NCI-H460 (cell line): ENCODE data around the gene DAPK1. TPM values are rescaled to one million over a fixed set of nuclear protein-coding genes. Genes with fewer than 3 reads are reported as not detected.

ENCODE experiments used
- DNase-seq: peaks from one replicate; pipeline ENCODE4 v3.0.0-alpha.2; 2016; ENCODE audit warnings: low read depth; ENCODE audit errors: extremely low read depth
- polyA plus RNA-seq: library from polyadenylated mRNA; depleted of rRNA; stranded (reverse); fragments of >200 nt; gene quantifications from 2 replicates; pipeline ENCODE4 v1.2.3, GENCODE V29; 2014; cell fraction: nucleus; rRNA removed
- total RNA-seq: library from RNA; depleted of rRNA; stranded (reverse); fragments of >200 nt; shearing (Covaris generic); gene quantifications from 2 replicates; pipeline ENCODE4 v1.2.3, GENCODE V29; 2014; rRNA removed

Gene DAPK1
- total RNA-seq = 0.25 and 0.46 TPM in 2 replicates
- polyA plus RNA-seq = 0.35 and 0.41 TPM in 2 replicates

GRCh38 chr9:87497604-87498045 is at the start of gene DAPK1:
Gene DAPK1 (plus strand): TSS chr9:87497867. CDS start chr9:87499078, 1,211 bp downstream.
- DNase-seq = no peak

- no peak for DNase-seq
Observed at GRCh38 chr9:87451149-87451548, 46.5 kb upstream of the DAPK1 start.

- no peak for DNase-seq
Observed at GRCh38 chr9:87455407-87455806, 42.3 kb upstream of the DAPK1 start.

- DNase-seq = no peak
Observed at GRCh38 chr9:87461256-87461655, 36.4 kb upstream of the DAPK1 start.

- no peak for DNase-seq
Observed at GRCh38 chr9:87464110-87464991, 33.3 kb upstream of the DAPK1 start.

GRCh38 chr9:87464992-87465378 is 32.7 kb upstream of the DAPK1 start:
- DNase-seq = no peak

GRCh38 chr9:87465816-87466215 is 31.9 kb upstream of the DAPK1 start:
- no peak for DNase-seq

- no peak for DNase-seq
Observed at GRCh38 chr9:87467187-87467586, 30.5 kb upstream of the DAPK1 start.

GRCh38 chr9:87469793-87470465 is 27.7 kb upstream of the DAPK1 start:
- no peak for DNase-seq

GRCh38 chr9:87471746-87472145 is 25.9 kb upstream of the DAPK1 start:
- no peak for DNase-seq

GRCh38 chr9:87475463-87475862 is 22.2 kb upstream of the DAPK1 start:
- DNase-seq = no peak

- no peak for DNase-seq
Observed at GRCh38 chr9:87478226-87478992, 19.3 kb upstream of the DAPK1 start.

- DNase-seq = no peak
Observed at GRCh38 chr9:87479801-87480201, 17.9 kb upstream of the DAPK1 start.

GRCh38 chr9:87481890-87482855 is 15.5 kb upstream of the DAPK1 start:
- DNase-seq = no peak

- DNase-seq = no peak
Observed at GRCh38 chr9:87490225-87490624, 7.4 kb upstream of the DAPK1 start.

GRCh38 chr9:87490907-87491306 is 6.8 kb upstream of the DAPK1 start:
- DNase-seq = no peak

- DNase-seq = no peak
Observed at GRCh38 chr9:87491523-87491922, 6.1 kb upstream of the DAPK1 start.

- DNase-seq = no peak
Observed at GRCh38 chr9:87492642-87493041, 5.0 kb upstream of the DAPK1 start.

- no peak for DNase-seq
Observed at GRCh38 chr9:87494970-87495471, 2.6 kb upstream of the DAPK1 start.
